Endothelial cell of umbilical vein (primary cell): ENCODE results near the gene NRM.

ENCODE experiments used
- EZH2 ChIP-seq: IDR thresholded peaks from 2 replicates; pipeline ENCODE4 v1.6.1; 2012; ENCODE audit warnings: borderline replicate concordance, low read depth, mild to moderate bottlenecking, moderate library complexity, low read length, inconsistent platforms; ENCODE audit not compliant: severe bottlenecking
- MYC ChIP-seq: IDR thresholded peaks from one replicate; pipeline ENCODE4 v1.6.1; 2011; ENCODE audit warnings: mild to moderate bottlenecking, low read depth, low read length
- POLR2A ChIP-seq: IDR thresholded peaks from 2 replicates; pipeline ENCODE4 v1.6.1; 2012; ENCODE audit warnings: low read depth, mild to moderate bottlenecking, control low read depth, low read length
- POLR2AphosphoS5 ChIP-seq: IDR thresholded peaks from 2 replicates; pipeline ENCODE4 v1.6.1; 2012; ENCODE audit warnings: low read depth, mild to moderate bottlenecking, control low read depth, low read length, moderate library complexity; ENCODE audit not compliant: insufficient read depth
- TF ChIP-seq, protein P1 (sequence below), 2 donors: IDR thresholded peaks; 1 replicate in 1 of 2; 2 replicates in 1 of 2; pipeline ENCODE4 v1.5.1; 2011; ENCODE audit warnings: low read length in 2 of 2, mild to moderate bottlenecking in 2 of 2, moderate library complexity in 2 of 2, control low read depth in 1 of 2, inconsistent platforms in 1 of 2, low read depth in 1 of 2; ENCODE audit not compliant: insufficient read depth in 1 of 2; ENCODE audit errors: extremely low read depth in 1 of 2

DNA sequence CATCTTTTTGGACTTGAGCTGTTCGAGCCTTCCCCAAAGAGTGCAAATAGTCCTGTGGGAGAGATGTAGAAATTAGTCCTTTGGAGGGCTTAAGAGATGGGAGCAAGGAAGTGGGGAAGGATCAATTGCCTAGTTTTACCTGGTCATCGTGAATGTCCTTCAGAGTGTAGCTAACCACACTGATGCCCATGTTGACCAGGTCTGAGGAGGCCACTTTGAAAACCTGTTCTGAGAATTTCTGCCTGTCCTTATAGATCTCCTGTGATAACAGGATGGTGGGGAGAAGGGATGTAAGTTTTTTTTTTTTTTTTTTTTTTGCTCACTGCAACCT, 49.7 kb upstream of the NRM start:
- TF ChIP-seq, protein P1, sequence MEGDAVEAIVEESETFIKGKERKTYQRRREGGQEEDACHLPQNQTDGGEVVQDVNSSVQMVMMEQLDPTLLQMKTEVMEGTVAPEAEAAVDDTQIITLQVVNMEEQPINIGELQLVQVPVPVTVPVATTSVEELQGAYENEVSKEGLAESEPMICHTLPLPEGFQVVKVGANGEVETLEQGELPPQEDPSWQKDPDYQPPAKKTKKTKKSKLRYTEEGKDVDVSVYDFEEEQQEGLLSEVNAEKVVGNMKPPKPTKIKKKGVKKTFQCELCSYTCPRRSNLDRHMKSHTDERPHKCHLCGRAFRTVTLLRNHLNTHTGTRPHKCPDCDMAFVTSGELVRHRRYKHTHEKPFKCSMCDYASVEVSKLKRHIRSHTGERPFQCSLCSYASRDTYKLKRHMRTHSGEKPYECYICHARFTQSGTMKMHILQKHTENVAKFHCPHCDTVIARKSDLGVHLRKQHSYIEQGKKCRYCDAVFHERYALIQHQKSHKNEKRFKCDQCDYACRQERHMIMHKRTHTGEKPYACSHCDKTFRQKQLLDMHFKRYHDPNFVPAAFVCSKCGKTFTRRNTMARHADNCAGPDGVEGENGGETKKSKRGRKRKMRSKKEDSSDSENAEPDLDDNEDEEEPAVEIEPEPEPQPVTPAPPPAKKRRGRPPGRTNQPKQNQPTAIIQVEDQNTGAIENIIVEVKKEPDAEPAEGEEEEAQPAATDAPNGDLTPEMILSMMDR (IDR thresholded peaks at IDR 0.05; ENCODE audit: extremely low read depth in 1 of 2, insufficient read depth in 1 of 2, low read depth in 1 of 2, low read length in 2 of 2) = no peak
- TF ChIP-seq EZH2 = no peak
- TF ChIP-seq POLR2A = no peak
- no peak for TF ChIP-seq POLR2AphosphoS5
- no peak for TF ChIP-seq MYC
